GM12878 (cell line): ENCODE data around the gene FXYD3. TPM values are rescaled to one million over a fixed set of nuclear protein-coding genes. Genes with fewer than 3 reads are reported as not detected.

Experiments
- ASH2L ChIP-seq: fragments of 300-600, 200-600 bp; sonication (generic); IDR thresholded peaks from 2 replicates; pipeline ENCODE4 v1.6.1; 2017; ENCODE audit warnings: low read depth, mild to moderate bottlenecking, borderline replicate concordance
- BCL11A ChIP-seq: IDR thresholded peaks from 2 replicates; pipeline ENCODE4 v1.6.1; 2011; ENCODE audit warnings: low read depth, low read length
- CHD2 ChIP-seq: IDR thresholded peaks from 2 replicates; pipeline ENCODE4 v1.6.1; 2011; ENCODE audit warnings: low read depth, low read length, improper control_type of control experiment, borderline replicate concordance
- EED ChIP-seq: sonication (generic); IDR thresholded peaks from 2 replicates; pipeline ENCODE4 v1.6.1; 2016; ENCODE audit warnings: antibody characterized with exemption, low read depth
- ETV6 ChIP-seq, 2 experiments: fragments of 450-650 bp in 1 of 2; IDR thresholded peaks in 1 of 2; conservative IDR thresholded peaks in 1 of 2; 2 replicates each; pipeline ENCODE4 v1.6.1; 2014; ENCODE audit warnings: antibody characterized with exemption in 1 of 2, borderline replicate concordance in 1 of 2, low read depth in 1 of 2, mild to moderate bottlenecking in 1 of 2, moderate library complexity in 1 of 2
- EZH2 ChIP-seq: IDR thresholded peaks from 2 replicates; pipeline ENCODE4 v1.6.1; 2012; ENCODE audit warnings: low read depth, mild to moderate bottlenecking, control low read depth, inconsistent platforms, low read length, borderline replicate concordance; ENCODE audit not compliant: control insufficient read depth
- JUNB ChIP-seq: IDR thresholded peaks from 2 replicates; pipeline ENCODE4 v1.6.1; 2016; ENCODE audit warnings: antibody characterized with exemption, mild to moderate bottlenecking
- MXI1 ChIP-seq: fragments of 150-350 bp; IDR thresholded peaks from 2 replicates; pipeline ENCODE4 v1.6.1; 2011; ENCODE audit warnings: low read depth, mild to moderate bottlenecking, inconsistent platforms, low read length, improper control_type of control experiment
- NBN ChIP-seq: fragments of 450-650 bp; IDR thresholded peaks from 2 replicates; pipeline ENCODE4 v1.6.1; 2016
- NFIC ChIP-seq: IDR thresholded peaks from 2 replicates; pipeline ENCODE4 v1.6.1; 2012; ENCODE audit warnings: low read depth, mild to moderate bottlenecking, inconsistent platforms, low read length, moderate library complexity
- NFXL1 ChIP-seq: fragments of 450-650 bp; IDR thresholded peaks from 2 replicates; pipeline ENCODE4 v1.6.1; 2017; ENCODE audit warnings: antibody characterized with exemption, mild to moderate bottlenecking, borderline replicate concordance
- NR2C1 ChIP-seq: fragments of 450-650 bp; IDR thresholded peaks from 2 replicates; pipeline ENCODE4 v1.6.1; 2017; ENCODE audit warnings: antibody characterized with exemption, mild to moderate bottlenecking, moderate library complexity
- NR2F1 ChIP-seq: fragments of 450-650 bp; conservative IDR thresholded peaks from 2 replicates; pipeline ENCODE4 v1.6.1; 2017; ENCODE audit warnings: mild to moderate bottlenecking
- NRF1 ChIP-seq: conservative IDR thresholded peaks from 2 replicates; pipeline ENCODE4 v1.6.1; 2011; ENCODE audit warnings: mild to moderate bottlenecking, low read depth, low read length, improper control_type of control experiment
- PAX5 ChIP-seq: IDR thresholded peaks from 2 replicates; pipeline ENCODE4 v1.6.1; 2011; ENCODE audit warnings: low read depth, low read length, borderline replicate concordance
- POLR2AphosphoS2 ChIP-seq: IDR thresholded peaks from 2 replicates; pipeline ENCODE4 v1.6.1; 2011; ENCODE audit warnings: low read depth, mild to moderate bottlenecking, low read length, improper control_type of control experiment, moderate library complexity
- POLR2AphosphoS5 ChIP-seq: IDR thresholded peaks from 2 replicates; pipeline ENCODE4 v1.6.1; 2011; ENCODE audit warnings: mild to moderate bottlenecking, low read length, inconsistent platforms
- RAD21 ChIP-seq: IDR thresholded peaks from 2 replicates; pipeline ENCODE4 v1.6.1; 2011; ENCODE audit warnings: mild to moderate bottlenecking, low read depth, low read length, moderate library complexity; ENCODE audit not compliant: insufficient read depth
- RB1 ChIP-seq: fragments of 450-650 bp; formaldehyde crosslinking; IDR thresholded peaks from 2 replicates; pipeline ENCODE4 v1.6.1; 2017; ENCODE audit warnings: mild to moderate bottlenecking, borderline replicate concordance
- RELA ChIP-seq: fragments of 450-650 bp; IDR thresholded peaks from 2 replicates; pipeline ENCODE4 v1.8.0; 2014; ENCODE audit warnings: borderline replicate concordance; ENCODE audit not compliant: partially characterized antibody
- TAF1 ChIP-seq: IDR thresholded peaks from 2 replicates; pipeline ENCODE4 v1.6.1; 2011; ENCODE audit warnings: mild to moderate bottlenecking, low read depth, low read length, borderline replicate concordance
- ZBED1 ChIP-seq: IDR thresholded peaks from 2 replicates; pipeline ENCODE4 v1.6.1; 2016; ENCODE audit warnings: borderline replicate concordance
- ZNF207 ChIP-seq: fragments of 450-650 bp; IDR thresholded peaks from 2 replicates; pipeline ENCODE4 v1.6.1; 2014; ENCODE audit warnings: antibody characterized with exemption, mild to moderate bottlenecking, borderline replicate concordance
- ZNF384 ChIP-seq: IDR thresholded peaks from 2 replicates; pipeline ENCODE4 v1.6.1; 2012; ENCODE audit warnings: low read depth, mild to moderate bottlenecking, low read length, improper control_type of control experiment, borderline replicate concordance
- polyA plus RNA-seq, 11 experiments: library from polyadenylated mRNA; depleted of rRNA in 4 of 11; unstranded in 6 of 11; stranded (reverse) in 5 of 11; fragments of >200 nt; fragmentation: Nextera tagmentation in 4 of 11; fragmentation: Illumina TruSeq in 1 of 11; extraction: Ambion mirVana in 4 of 11; extraction: Trizol in 1 of 11; gene quantifications; 1 replicate in 1 of 11; 2 replicates in 10 of 11; pipeline versions ENCODE4 v1.2.1 to v1.2.3, GENCODE V29; 2011 to 2016; ENCODE audit warnings: inconsistent platforms in 2 of 11, missing spikeins in 2 of 11, low read depth in 1 of 11
- total RNA-seq, 4 experiments: library from RNA; depleted of rRNA in 3 of 4; stranded (reverse); fragments of >200 nt in 3 of 4; fragmentation: Illumina TruSeq in 1 of 4; extraction: Trizol in 1 of 4; gene quantifications; 2 replicates each; pipeline versions ENCODE4 v1.2.1 to v1.2.3, GENCODE V29; 2013 to 2021
- TF ChIP-seq, protein P1 (sequence below): fragments of 450-650 bp; IDR thresholded peaks from 2 replicates; pipeline ENCODE4 v1.6.1; 2017; ENCODE audit warnings: mild to moderate bottlenecking, low read depth, inconsistent platforms; ENCODE audit not compliant: poor library complexity, severe bottlenecking
- TF ChIP-seq, protein P2 (sequence below): fragments of 450-650 bp; IDR thresholded peaks from 2 replicates; pipeline ENCODE4 v1.6.1; 2017; ENCODE audit warnings: low read depth, mild to moderate bottlenecking, moderate library complexity
- TF ChIP-seq, protein P3 (sequence below): IDR thresholded peaks from 2 replicates; pipeline ENCODE4 v1.6.1; 2012; ENCODE audit warnings: low read depth, low read length, improper control_type of control experiment

FXYD3 gene
- total and polyA plus RNA-seq, 10 of the 15 experiments (the other 5 are each of a cell fraction or from before 2014, with no cell fraction given): 0.09 to 0.44 TPM; not detected in 8

DNA sequence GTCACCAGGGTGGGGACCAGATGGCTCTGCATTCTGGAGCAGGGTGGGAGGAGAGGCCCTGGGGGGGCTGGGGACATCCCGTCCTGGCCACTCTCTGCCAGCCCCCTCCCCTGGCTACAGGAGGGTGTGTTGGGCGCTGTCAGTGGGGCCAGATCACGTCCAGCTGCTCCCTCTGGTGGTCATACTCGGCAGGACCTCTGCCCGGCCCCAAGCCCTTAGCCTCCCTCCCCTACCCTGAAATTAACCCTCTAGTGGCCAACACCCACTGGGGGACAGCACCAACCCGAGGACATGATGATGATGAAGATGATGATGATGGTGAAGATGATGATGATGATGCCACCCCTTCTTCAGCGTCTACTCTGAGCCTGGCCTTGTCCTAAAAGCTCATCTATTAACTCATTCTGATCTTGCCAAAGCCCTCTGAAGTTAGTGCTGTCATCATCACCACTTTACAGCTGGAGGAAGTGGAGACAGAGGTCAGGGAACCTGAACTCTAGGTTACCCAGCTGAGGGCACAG is 19.8 kb downstream of the FXYD3 start (continued):
- TF ChIP-seq MXI1 (no peak), PAX5 (0 out of 2 replicates have a peak, but pooled peaks have one; percentile 13), ZNF384 (no peak), NFIC (no peak), NRF1 (no peak), CHD2 (0 out of 2 replicates have a peak, but pooled peaks have one; percentile 12), RB1 (no peak), RAD21 (peak; percentile 51), RELA (peak; percentile 10), ZNF207 (0 out of 2 replicates have a peak, but pooled peaks have one; percentile 46), ETV6 (conservative IDR thresholded peaks at IDR 0.05 in 1 of 2, IDR thresholded peaks at IDR 0.05 in 1 of 2; ENCODE audit: borderline replicate concordance in 1 of 2, low read depth in 1 of 2) (no peak), BCL11A (no peak), ASH2L (no peak), EED (no peak), TAF1 (no peak), ZBED1 (no peak), NBN (0 out of 2 replicates have a peak, but pooled peaks have one; percentile 45), EZH2 (no peak), JUNB (no peak), POLR2AphosphoS5 (no peak), NR2F1 (peak; percentile 44), POLR2AphosphoS2 (no peak), NR2C1 (no peak), NFXL1 (no peak)
- TF ChIP-seq, protein P1, sequence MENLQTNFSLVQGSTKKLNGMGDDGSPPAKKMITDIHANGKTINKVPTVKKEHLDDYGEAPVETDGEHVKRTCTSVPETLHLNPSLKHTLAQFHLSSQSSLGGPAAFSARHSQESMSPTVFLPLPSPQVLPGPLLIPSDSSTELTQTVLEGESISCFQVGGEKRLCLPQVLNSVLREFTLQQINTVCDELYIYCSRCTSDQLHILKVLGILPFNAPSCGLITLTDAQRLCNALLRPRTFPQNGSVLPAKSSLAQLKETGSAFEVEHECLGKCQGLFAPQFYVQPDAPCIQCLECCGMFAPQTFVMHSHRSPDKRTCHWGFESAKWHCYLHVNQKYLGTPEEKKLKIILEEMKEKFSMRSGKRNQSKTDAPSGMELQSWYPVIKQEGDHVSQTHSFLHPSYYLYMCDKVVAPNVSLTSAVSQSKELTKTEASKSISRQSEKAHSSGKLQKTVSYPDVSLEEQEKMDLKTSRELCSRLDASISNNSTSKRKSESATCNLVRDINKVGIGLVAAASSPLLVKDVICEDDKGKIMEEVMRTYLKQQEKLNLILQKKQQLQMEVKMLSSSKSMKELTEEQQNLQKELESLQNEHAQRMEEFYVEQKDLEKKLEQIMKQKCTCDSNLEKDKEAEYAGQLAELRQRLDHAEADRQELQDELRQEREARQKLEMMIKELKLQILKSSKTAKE: no peak
- TF ChIP-seq, protein P2, sequence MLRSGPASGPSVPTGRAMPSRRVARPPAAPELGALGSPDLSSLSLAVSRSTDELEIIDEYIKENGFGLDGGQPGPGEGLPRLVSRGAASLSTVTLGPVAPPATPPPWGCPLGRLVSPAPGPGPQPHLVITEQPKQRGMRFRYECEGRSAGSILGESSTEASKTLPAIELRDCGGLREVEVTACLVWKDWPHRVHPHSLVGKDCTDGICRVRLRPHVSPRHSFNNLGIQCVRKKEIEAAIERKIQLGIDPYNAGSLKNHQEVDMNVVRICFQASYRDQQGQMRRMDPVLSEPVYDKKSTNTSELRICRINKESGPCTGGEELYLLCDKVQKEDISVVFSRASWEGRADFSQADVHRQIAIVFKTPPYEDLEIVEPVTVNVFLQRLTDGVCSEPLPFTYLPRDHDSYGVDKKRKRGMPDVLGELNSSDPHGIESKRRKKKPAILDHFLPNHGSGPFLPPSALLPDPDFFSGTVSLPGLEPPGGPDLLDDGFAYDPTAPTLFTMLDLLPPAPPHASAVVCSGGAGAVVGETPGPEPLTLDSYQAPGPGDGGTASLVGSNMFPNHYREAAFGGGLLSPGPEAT: no peak
- TF ChIP-seq, protein P3, sequence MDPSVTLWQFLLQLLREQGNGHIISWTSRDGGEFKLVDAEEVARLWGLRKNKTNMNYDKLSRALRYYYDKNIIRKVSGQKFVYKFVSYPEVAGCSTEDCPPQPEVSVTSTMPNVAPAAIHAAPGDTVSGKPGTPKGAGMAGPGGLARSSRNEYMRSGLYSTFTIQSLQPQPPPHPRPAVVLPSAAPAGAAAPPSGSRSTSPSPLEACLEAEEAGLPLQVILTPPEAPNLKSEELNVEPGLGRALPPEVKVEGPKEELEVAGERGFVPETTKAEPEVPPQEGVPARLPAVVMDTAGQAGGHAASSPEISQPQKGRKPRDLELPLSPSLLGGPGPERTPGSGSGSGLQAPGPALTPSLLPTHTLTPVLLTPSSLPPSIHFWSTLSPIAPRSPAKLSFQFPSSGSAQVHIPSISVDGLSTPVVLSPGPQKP: no peak
